IgD-negative memory B cell (primary cell): Measurements from ENCODE around the gene USHBP1. TPM values are rescaled to one million over a fixed set of nuclear protein-coding genes. Genes with fewer than 3 reads are reported as not detected.
A peak's percentile ranks its signal among the peaks of the same experiment; 100 is the strongest.
"Not testable (repeated sequence)": the region's sequence is repeated elsewhere in the genome, so short reads cannot be mapped to it uniquely, and the experiment has no call there.

Experiments
- H3K27ac Mint-ChIP-seq, 3 donors: one replicate each; pipeline ENCODE4 v1.8.0; 2020 to 2022; ENCODE audit warnings: mild to moderate bottlenecking in 3 of 3, mixed read lengths in 3 of 3, moderate library complexity in 1 of 3
- H3K27me3 Mint-ChIP-seq: one replicate; pipeline ENCODE4 v1.8.0; 2021; ENCODE audit warnings: mixed read lengths
- H3K36me3 Mint-ChIP-seq: one replicate; pipeline ENCODE4 v1.8.0; 2020; ENCODE audit warnings: mild to moderate bottlenecking, mixed read lengths
- H3K4me1 Mint-ChIP-seq, 3 donors: one replicate each; pipeline ENCODE4 v1.8.0; 2020 to 2022; ENCODE audit warnings: mixed read lengths in 3 of 3, mild to moderate bottlenecking in 1 of 3
- H3K4me3 Mint-ChIP-seq, 4 donors: one replicate each; pipeline ENCODE4 v1.8.0; 2020 to 2022; ENCODE audit warnings: mild to moderate bottlenecking in 4 of 4, mixed read lengths in 4 of 4, moderate library complexity in 3 of 4
- H3K9me3 Mint-ChIP-seq, 3 donors: one replicate each; pipeline ENCODE4 v1.8.0; 2020 to 2021; ENCODE audit warnings: mixed read lengths in 3 of 3, mild to moderate bottlenecking in 1 of 3
- polyA plus RNA-seq: library from polyadenylated mRNA; unstranded; fragments of 300-500 nt; fragmentation: Illumina TruSeq; gene quantifications from one replicate; pipeline ENCODE4 v1.2.3, GENCODE V29; 2021

The USHBP1 gene
- polyA plus RNA-seq, 1 donor from 2014 or later, result not detected

DNA sequence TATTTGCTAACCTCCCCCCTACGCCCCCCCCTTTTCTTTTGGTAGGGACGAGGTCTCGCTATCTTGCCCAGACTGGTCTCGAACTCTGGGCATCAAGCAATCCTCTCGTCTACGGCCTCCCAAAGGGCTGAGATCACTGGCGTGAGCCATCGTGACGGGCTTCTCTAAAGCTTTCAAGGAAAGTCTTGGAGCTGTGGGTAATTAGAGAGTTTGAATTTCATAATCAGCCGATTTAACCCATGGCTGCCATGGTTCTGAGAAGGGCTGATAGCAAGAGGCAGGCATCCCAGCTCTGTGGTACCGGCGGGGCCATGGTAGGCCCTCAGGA lies 39.4 kb upstream of the USHBP1 start:
- Mint-ChIP-seq H3K27ac (peak overlapping the region in 1 of 3 donors; percentile 94), H3K27me3 (no peaks in the 10 kb centered on the region), H3K36me3 (no peaks in the 10 kb centered on the region), H3K4me3 (peak overlapping the region in 3 of 4 donors; percentile 77 to 100 (median 88)), H3K9me3 (no peaks in the 10 kb centered on the region), H3K4me1 (peaks cover 27 to 28% (median 28%) of the 10 kb centered on the region in 3 donors)

DNA sequence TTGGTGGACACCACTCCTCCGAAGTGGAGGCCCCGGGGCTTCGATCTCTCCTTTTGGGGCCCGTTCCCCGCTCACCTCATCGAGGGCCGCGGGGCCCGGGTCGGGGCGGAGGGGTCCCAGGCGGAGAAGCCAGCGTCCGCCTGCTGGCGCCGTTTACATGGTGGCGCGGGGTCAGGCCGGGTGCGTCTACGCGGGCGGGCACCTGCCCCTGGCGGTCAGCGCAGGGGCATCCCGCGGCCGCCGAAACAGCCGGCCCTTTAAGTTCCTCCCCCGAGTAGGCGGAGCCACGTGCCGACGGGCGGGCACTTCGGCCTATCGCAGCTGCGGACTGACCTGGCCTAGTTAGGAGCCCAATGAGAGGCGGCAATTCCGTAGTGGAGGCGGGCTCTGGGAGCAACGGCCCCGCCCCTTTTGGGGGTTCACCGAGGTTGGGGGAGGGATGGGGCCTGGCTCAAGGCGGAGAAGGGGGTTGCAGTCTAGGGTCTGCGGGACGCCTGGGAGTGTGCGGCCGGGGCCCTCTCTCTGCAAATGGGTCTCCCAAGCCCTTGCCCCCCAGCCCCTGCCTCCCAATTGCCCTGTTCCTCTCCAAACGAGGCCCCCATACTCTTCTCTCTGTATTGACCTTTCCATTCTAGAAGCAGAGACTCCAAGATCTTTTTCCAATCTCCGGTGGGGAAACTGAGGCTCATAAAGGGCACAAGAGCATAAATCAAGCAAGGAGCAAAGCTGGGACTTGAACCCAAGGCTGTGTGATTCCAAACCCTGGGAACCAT lies 38.8 kb upstream of the USHBP1 start, which contains the start of gene ABHD8:
Gene ABHD8, minus strand, starts transcription at position 259 of the 773 bp plus-strand sequence. CDS start 1,809 bp downstream, outside the sequence.
- Mint-ChIP-seq H3K36me3 (no peaks in the 10 kb centered on the region), H3K27me3 (no peaks in the 10 kb centered on the region), H3K4me1 (peaks cover 27 to 28% (median 28%) of the 10 kb centered on the region in 3 donors), H3K27ac (peak within 1 kb of the TSS in 2 of 3 donors; percentile 71 to 94), H3K4me3 (peak within 1 kb of the TSS; percentile 77 to 100 (median 90)), H3K9me3 (no peaks in the 10 kb centered on the region)

DNA sequence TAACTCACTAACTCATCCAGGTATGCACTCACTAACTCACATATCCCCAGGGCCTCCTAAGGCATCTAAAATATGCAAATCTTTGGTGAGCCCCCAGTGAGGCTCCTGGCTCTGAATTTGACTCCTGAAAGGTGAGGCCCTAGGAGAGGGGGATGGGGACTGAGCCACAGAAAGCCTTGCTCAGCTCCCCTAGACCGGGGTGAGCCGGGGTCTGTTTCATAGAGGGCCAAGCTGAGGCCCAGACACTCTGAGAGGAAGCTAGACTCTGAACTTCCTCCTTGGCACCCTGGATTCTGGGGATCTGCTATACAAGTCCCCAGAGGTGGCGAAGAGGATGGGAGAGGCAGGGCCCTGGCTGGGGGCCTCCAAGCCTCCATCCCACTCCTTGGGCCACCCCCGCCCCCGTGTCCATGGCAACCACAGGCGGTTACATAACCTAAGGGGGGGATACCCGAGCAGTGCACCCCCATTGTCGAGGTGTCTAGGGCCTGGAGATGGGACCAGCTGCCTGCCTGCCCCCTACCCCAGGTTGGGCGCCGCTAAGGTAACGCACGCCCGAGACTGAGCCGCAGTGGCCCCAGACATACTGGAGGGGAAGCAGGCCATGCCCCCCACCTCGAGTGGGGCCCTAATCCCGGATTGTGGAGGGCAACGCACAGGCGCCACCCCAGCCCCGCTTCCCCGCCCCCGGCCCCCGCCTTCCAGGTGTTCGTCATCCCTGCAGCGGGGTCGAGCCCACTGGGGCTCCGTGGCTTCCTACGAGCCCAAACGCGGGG lies 38.0 kb upstream of the USHBP1 start:
- Mint-ChIP-seq H3K4me3 (peak overlapping the region; percentile 77 to 100 (median 90)), H3K36me3 (no peaks in the 10 kb centered on the region), H3K9me3 (no peaks in the 10 kb centered on the region), H3K27ac (peak overlapping the region in 2 of 3 donors; percentile 63 to 86), H3K4me1 (peaks cover 22 to 28% (median 24%) of the 10 kb centered on the region in 3 donors), H3K27me3 (no peaks in the 10 kb centered on the region)

DNA sequence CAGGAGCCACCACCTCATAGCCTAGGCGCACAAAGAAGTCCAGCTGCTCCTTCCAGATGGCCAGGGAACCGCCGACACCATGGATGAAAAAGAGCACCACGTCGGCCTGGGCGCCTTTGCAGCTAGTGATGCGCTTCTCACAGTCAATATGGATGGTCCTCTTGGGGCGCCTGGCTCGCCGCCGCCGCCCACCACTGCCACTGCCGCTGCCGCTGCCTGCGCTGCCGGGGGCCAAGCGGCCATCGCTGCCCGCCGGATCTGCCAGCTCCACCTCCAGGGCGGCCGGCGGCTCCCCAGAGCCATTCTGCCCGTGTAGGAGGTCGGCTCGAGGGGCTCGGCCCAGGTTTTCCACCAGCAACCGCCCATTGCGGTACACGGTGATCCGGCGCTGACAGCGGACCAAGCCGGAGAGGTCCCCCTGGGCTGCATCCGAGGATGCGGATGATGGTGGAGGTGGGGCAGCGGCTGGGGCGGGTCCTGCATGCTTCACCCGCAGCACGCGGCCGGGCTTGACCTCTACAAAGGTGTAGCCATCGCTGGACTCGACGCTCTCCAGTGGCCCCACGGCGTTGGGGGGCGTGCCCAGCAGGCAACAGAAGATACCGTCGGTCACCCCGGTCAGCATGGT lies 36.6 kb upstream of the USHBP1 start:
- H3K27ac Mint-ChIP-seq, result no peak overlapping the region
- H3K9me3 Mint-ChIP-seq, result no peaks in the 10 kb centered on the region
- peak overlapping the region in 1 of 4 donors; percentile 27 for H3K4me3 Mint-ChIP-seq
- H3K36me3 Mint-ChIP-seq, result no peaks in the 10 kb centered on the region
- peaks cover 18 to 28% (median 19%) of the 10 kb centered on the region in 3 donors for H3K4me1 Mint-ChIP-seq
- no peaks in the 10 kb centered on the region for H3K27me3 Mint-ChIP-seq

- H3K9me3 Mint-ChIP-seq, result no peaks in the 10 kb centered on the region
- H3K27me3 Mint-ChIP-seq, result no peaks in the 10 kb centered on the region
- H3K36me3 Mint-ChIP-seq, result no peaks in the 10 kb centered on the region
- peaks cover under 1 to 4% (median 1%) of the 10 kb centered on the region in 3 donors for H3K4me1 Mint-ChIP-seq
- H3K27ac Mint-ChIP-seq, result no peak overlapping the region
- H3K4me3 Mint-ChIP-seq, result no peak overlapping the region
Observed at GRCh38 chr19:17296976-17297375, 32.4 kb upstream of the USHBP1 start.

DNA sequence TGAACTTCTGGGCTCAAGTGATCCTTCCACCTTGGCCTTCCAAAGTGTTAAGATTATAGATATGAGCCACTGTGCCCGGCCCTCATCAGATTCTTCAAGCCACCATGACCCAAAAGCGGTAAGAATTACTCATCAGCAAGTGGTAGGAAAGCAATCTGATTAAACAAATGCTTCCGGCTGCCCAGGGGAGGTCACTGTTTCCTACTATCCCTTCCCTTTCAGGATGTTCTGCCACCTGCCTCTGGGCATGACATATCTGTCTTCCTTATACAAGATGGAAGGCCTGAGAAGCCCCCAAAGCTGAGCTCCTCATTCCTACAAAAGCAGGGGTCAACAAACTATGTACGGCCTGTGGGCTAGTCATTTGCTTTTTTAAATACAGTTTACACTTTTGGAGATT lies 31.7 kb upstream of the USHBP1 start:
- peaks cover 0 to 3% (median 0%) of the 10 kb centered on the region in 3 donors for H3K4me1 Mint-ChIP-seq
- H3K36me3 Mint-ChIP-seq, result no peaks in the 10 kb centered on the region
- H3K4me3 Mint-ChIP-seq, result no peak overlapping the region
- H3K27me3 Mint-ChIP-seq, result no peaks in the 10 kb centered on the region
- H3K27ac Mint-ChIP-seq, result no peak overlapping the region
- no peaks in the 10 kb centered on the region for H3K9me3 Mint-ChIP-seq

- not testable (repeated sequence) for H3K27me3 Mint-ChIP-seq, H3K27ac Mint-ChIP-seq, H3K4me1 Mint-ChIP-seq
Observed at GRCh38 chr19:17295551-17295950, 31.0 kb upstream of the USHBP1 start.

GRCh38 chr19:17294051-17294891 lies 29.7 kb upstream of the USHBP1 start:
- Mint-ChIP-seq H3K4me3 (peak overlapping the region in 1 of 4 donors; percentile 12), H3K27ac (peak overlapping the region in 1 of 3 donors; percentile 23), H3K27me3 (no peaks in the 10 kb centered on the region), H3K36me3 (no peaks in the 10 kb centered on the region), H3K4me1 (peaks cover 0 to 3% (median 0%) of the 10 kb centered on the region in 3 donors), H3K9me3 (no peaks in the 10 kb centered on the region)

More at GRCh38 chr19:17295551-17295950, 31.0 kb upstream of the USHBP1 start:
- not testable (repeated sequence) for H3K9me3 Mint-ChIP-seq, H3K4me3 Mint-ChIP-seq, H3K36me3 Mint-ChIP-seq

- no peaks in the 10 kb centered on the region for H3K27me3 Mint-ChIP-seq
- H3K36me3 Mint-ChIP-seq, result no peaks in the 10 kb centered on the region
- H3K4me3 Mint-ChIP-seq, result no peak overlapping the region
- H3K27ac Mint-ChIP-seq, result no peak overlapping the region
- peaks cover 0 to 3% (median 0%) of the 10 kb centered on the region in 3 donors for H3K4me1 Mint-ChIP-seq
- H3K9me3 Mint-ChIP-seq, result no peaks in the 10 kb centered on the region
Observed at GRCh38 chr19:17293605-17294004, 29.1 kb upstream of the USHBP1 start.

DNA sequence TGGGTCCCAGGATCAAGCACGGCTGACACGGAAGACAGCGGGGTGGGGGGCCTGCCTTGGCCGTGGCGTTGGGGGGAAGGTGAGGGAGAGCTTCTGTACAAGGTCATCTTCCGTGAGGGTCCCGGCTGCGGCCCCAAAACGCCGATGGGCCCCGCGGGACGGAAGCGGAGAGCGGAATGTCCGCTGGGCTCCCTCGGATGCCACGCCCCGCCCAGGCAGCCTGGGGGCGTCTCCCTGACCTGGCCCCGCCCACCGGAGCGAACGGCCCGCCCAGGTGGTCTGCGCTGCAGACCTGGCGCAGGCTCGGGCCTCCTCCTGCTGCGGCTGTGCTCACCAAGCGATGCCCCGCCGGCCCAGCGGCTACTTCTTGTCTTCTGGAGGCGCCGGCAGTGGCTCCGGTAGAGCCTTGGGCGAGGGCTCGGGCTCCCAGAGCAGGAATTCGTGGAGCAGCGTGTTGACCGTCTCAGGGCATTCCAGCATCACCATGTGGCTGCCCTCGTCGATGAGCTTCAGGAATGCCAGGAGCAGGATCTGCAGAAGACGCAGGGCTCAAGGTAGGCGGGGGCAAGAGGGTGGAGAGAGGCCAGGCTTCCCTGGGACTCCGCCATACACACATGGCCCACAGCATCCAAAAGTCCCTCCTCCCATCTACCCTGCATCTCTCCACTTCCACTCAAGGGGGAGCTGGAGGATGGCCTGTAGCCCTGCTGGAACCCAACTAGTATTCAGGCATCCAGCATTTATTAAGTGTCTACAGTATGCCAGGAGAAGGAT lies 27.9 kb upstream of the USHBP1 start:
- Mint-ChIP-seq H3K27ac (peak overlapping the region in 2 of 3 donors; percentile 3 to 39), H3K4me1 (peaks cover 0 to 3% (median 0%) of the 10 kb centered on the region in 3 donors)

GRCh38 chr19:17289489-17289888 lies 24.9 kb upstream of the USHBP1 start:
- Mint-ChIP-seq H3K4me3 (no peak overlapping the region), H3K9me3 (no peaks in the 10 kb centered on the region), H3K36me3 (no peaks in the 10 kb centered on the region), H3K27ac (no peak overlapping the region), H3K27me3 (no peaks in the 10 kb centered on the region), H3K4me1 (peaks cover 0 to 3% (median 0%) of the 10 kb centered on the region in 3 donors)

More for the DNA sequence above, 27.9 kb upstream of the USHBP1 start:
- Mint-ChIP-seq H3K9me3 (no peaks in the 10 kb centered on the region), H3K36me3 (no peaks in the 10 kb centered on the region), H3K27me3 (no peaks in the 10 kb centered on the region), H3K4me3 (peak overlapping the region; percentile 73 to 95 (median 90))

- Mint-ChIP-seq H3K9me3 (no peaks in the 10 kb centered on the region), H3K27ac (no peak overlapping the region), H3K27me3 (no peaks in the 10 kb centered on the region), H3K4me1 (peaks cover 0 to 2% (median 0%) of the 10 kb centered on the region in 3 donors), H3K36me3 (no peaks in the 10 kb centered on the region), H3K4me3 (peak overlapping the region in 1 of 4 donors; percentile 8)
Observed at GRCh38 chr19:17286752-17287151, 22.2 kb upstream of the USHBP1 start.

GRCh38 chr19:17286263-17286662 lies 21.7 kb upstream of the USHBP1 start:
- peaks cover 0 to 4% (median 0%) of the 10 kb centered on the region in 3 donors for H3K4me1 Mint-ChIP-seq
- no peak overlapping the region for H3K27ac Mint-ChIP-seq
- H3K4me3 Mint-ChIP-seq, result peak overlapping the region in 1 of 4 donors; percentile 8
- H3K27me3 Mint-ChIP-seq, result no peaks in the 10 kb centered on the region
- H3K36me3 Mint-ChIP-seq, result no peaks in the 10 kb centered on the region
- no peaks in the 10 kb centered on the region for H3K9me3 Mint-ChIP-seq
